GM10248 (cell line): Measurements from ENCODE around the gene UBE2E2.

ENCODE experiments used
- CTCF ChIA-PET: fragments of 300-600 bp; sonication (Branson Sonifier 250); formaldehyde crosslinking; extraction: SDS; loops from one replicate; lab custom pipeline; 2021; ENCODE audit warnings: antibody characterized with exemption; lab: Yijun Ruan, JAX
- POLR2A ChIA-PET: fragments of 350-650 bp; sonication (Branson Sonifier 250); formaldehyde crosslinking; extraction: SDS; loops from one replicate; lab custom pipeline; 2020; ENCODE audit warnings: antibody characterized with exemption; lab: Yijun Ruan, JAX
- DNase-seq: peaks from one replicate; pipeline ENCODE4 v3.0.0; 2012; ENCODE audit errors: extremely low spot score
- CTCF ChIP-seq: IDR thresholded peaks from 2 replicates; pipeline ENCODE4 v1.5.1; 2012; ENCODE audit warnings: mild to moderate bottlenecking, low read depth; ENCODE audit errors: extremely low read depth, missing control alignments, control extremely low read depth

Gene UBE2E2

GRCh38 chr3:23162934-23163333, 40.2 kb upstream of the UBE2E2 start:
- DNase-seq, result peak; percentile 19
- ChIA-PET CTCF (interaction anchor here (1.0 to 1.3 kb wide), 2 partner anchors 8 to 10 kb away, joined by 3 to 4 read pairs; no protein-coding TSS in a partner anchor), POLR2A (interaction anchor here (0.9 kb wide), 1 partner anchor 754 kb away, joined by 5 read pairs; the partner anchor contains the start of genes NKIRAS1 and RPL15)
- TF ChIP-seq CTCF, result no peak

GRCh38 chr3:23164746-23165145, 38.4 kb upstream of the UBE2E2 start:
- CTCF ChIA-PET, result interaction anchor here (1.1 to 3.1 kb wide), 5 partner anchors 13 to 274 kb away, joined by 3 to 14 read pairs (median 4); no protein-coding TSS in a partner anchor
- TF ChIP-seq CTCF, result no peak
- POLR2A ChIA-PET, result interaction anchor here (0.8 kb wide), 1 partner anchor 31 kb away, joined by 4 read pairs; no protein-coding TSS in a partner anchor
- DNase-seq, result no peak

- DNase-seq, result no peak
- no peak for TF ChIP-seq CTCF
- ChIA-PET CTCF (interaction anchor here (0.6 to 3.1 kb wide), 8 partner anchors 8 to 595 kb away, joined by 3 to 14 read pairs (median 3); no protein-coding TSS in a partner anchor), POLR2A (no interaction called here)
These were observed 37.6 kb upstream of the UBE2E2 start for GRCh38 chr3:23165571-23165970.

GRCh38 chr3:23166276-23166675, 36.9 kb upstream of the UBE2E2 start:
- ChIA-PET CTCF (interaction anchor here (0.9 to 3.1 kb wide), 5 partner anchors 9 to 595 kb away, joined by 3 to 14 read pairs (median 3); no protein-coding TSS in a partner anchor), POLR2A (no interaction called here)
- TF ChIP-seq CTCF, result no peak
- DNase-seq, result no peak

GRCh38 chr3:23166845-23167244, 36.3 kb upstream of the UBE2E2 start:
- no peak for DNase-seq
- CTCF ChIA-PET, result interaction anchor here (3.1 kb wide), 1 partner anchor 11 kb away, joined by 14 read pairs; no protein-coding TSS in a partner anchor
- POLR2A ChIA-PET, result no interaction called here
- no peak for TF ChIP-seq CTCF

GRCh38 chr3:23169551-23169950, 33.6 kb upstream of the UBE2E2 start:
- POLR2A ChIA-PET, result no interaction called here
- CTCF ChIA-PET, result no interaction called here
- no peak for DNase-seq
- TF ChIP-seq CTCF, result no peak
